Measurements from ENCODE around the gene PPP1R1C.

Gene PPP1R1C

GRCh38 chr2:182073613-182074012 lies 88.0 kb downstream of the PPP1R1C start:
- Mint-ChIP-seq H3K27me3 (ENCODE audit: low read depth) (peaks cover 7% of the 10 kb centered on the region), H3K4me3 (no peak overlapping the region), H3K36me3 (ENCODE audit: low read depth) (no peaks in the 10 kb centered on the region), H3K4me1 (ENCODE audit: low read depth) (no peaks in the 10 kb centered on the region), H3K27ac (no peak overlapping the region), H3K9me3 (no peaks in the 10 kb centered on the region)

DNA sequence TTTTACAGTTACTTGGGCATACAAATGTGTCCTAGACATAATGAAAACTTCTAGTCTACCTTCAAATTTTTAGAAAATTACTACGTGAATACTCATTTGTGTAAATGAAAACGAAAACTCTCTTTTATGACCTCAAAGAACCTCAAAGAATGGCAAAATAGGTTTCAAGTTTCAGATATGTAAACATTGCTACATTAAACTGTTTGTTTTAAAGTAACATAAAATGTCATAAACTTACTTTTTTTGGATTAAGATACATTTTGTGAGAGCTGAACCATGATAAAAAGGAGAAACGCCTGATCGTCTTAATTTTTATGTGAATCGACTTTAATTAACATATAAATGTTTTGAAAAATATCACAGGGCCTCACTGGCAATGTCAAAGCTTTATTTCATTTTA lies 91.4 kb downstream of the PPP1R1C start:
- H3K4me3 Mint-ChIP-seq, result no peak overlapping the region
- H3K36me3 Mint-ChIP-seq (ENCODE audit: low read depth), result no peaks in the 10 kb centered on the region
- no peak overlapping the region for H3K27ac Mint-ChIP-seq
- no peaks in the 10 kb centered on the region for H3K4me1 Mint-ChIP-seq (ENCODE audit: low read depth)
- H3K9me3 Mint-ChIP-seq, result no peaks in the 10 kb centered on the region
- H3K27me3 Mint-ChIP-seq (ENCODE audit: low read depth), result peaks cover 3% of the 10 kb centered on the region

DNA sequence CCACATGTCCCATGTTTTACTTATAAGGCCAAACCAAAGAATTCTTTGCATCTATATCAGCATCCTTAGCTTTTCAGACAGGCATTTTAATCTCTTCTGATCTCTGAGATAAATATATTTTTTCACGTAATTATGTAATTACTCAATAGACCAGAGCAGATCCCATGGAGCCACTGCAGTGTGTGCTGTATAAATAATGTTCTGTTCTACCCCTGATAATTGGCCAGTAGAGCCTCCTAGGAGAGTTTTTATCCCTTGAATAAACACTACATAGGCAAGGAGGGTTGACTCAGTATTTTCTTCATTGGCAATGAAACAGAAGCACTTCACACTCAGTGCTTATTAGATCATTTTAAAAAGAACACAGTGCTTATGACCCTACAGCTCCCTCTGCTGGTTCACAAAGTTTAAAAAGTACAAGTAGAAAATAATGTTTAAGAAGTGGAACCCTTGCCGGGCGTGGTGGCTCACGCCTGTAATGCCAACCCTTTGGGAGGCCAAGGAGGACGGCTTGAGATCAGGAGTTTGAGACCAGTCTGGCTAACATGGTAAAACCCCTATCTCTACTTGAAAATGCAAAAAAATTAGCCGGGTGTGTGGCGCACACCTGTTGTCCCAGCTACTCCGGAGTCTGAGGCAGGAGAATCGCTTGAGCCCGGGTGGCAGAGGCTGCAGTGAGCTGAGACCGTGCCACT lies 91.9 kb downstream of the PPP1R1C start:
- Mint-ChIP-seq H3K9me3 (no peaks in the 10 kb centered on the region), H3K4me3 (no peak overlapping the region), H3K36me3 (ENCODE audit: low read depth) (no peaks in the 10 kb centered on the region), H3K27me3 (ENCODE audit: low read depth) (peaks cover 3% of the 10 kb centered on the region), H3K4me1 (ENCODE audit: low read depth) (no peaks in the 10 kb centered on the region), H3K27ac (no peak overlapping the region)

GRCh38 chr2:182078988-182079602 lies 93.4 kb downstream of the PPP1R1C start:
- H3K36me3 Mint-ChIP-seq (ENCODE audit: low read depth), result no peaks in the 10 kb centered on the region
- H3K9me3 Mint-ChIP-seq, result no peaks in the 10 kb centered on the region
- no peak overlapping the region for H3K4me3 Mint-ChIP-seq
- H3K27me3 Mint-ChIP-seq (ENCODE audit: low read depth), result no peaks in the 10 kb centered on the region
- H3K4me1 Mint-ChIP-seq (ENCODE audit: low read depth), result no peaks in the 10 kb centered on the region
- no peak overlapping the region for H3K27ac Mint-ChIP-seq

- no peaks in the 10 kb centered on the region for H3K4me1 Mint-ChIP-seq (ENCODE audit: low read depth)
- no peaks in the 10 kb centered on the region for H3K9me3 Mint-ChIP-seq
- no peaks in the 10 kb centered on the region for H3K36me3 Mint-ChIP-seq (ENCODE audit: low read depth)
- H3K4me3 Mint-ChIP-seq, result no peak overlapping the region
- H3K27ac Mint-ChIP-seq, result no peak overlapping the region
- H3K27me3 Mint-ChIP-seq (ENCODE audit: low read depth), result no peaks in the 10 kb centered on the region
Measured at GRCh38 chr2:182080493-182080892, 94.8 kb downstream of the PPP1R1C start.

- Mint-ChIP-seq H3K36me3 (ENCODE audit: low read depth) (no peaks in the 10 kb centered on the region), H3K27ac (no peak overlapping the region), H3K9me3 (no peaks in the 10 kb centered on the region), H3K4me3 (no peak overlapping the region), H3K27me3 (ENCODE audit: low read depth) (no peaks in the 10 kb centered on the region), H3K4me1 (ENCODE audit: low read depth) (no peaks in the 10 kb centered on the region)
Measured at GRCh38 chr2:182081602-182082260, 96.1 kb downstream of the PPP1R1C start.

DNA sequence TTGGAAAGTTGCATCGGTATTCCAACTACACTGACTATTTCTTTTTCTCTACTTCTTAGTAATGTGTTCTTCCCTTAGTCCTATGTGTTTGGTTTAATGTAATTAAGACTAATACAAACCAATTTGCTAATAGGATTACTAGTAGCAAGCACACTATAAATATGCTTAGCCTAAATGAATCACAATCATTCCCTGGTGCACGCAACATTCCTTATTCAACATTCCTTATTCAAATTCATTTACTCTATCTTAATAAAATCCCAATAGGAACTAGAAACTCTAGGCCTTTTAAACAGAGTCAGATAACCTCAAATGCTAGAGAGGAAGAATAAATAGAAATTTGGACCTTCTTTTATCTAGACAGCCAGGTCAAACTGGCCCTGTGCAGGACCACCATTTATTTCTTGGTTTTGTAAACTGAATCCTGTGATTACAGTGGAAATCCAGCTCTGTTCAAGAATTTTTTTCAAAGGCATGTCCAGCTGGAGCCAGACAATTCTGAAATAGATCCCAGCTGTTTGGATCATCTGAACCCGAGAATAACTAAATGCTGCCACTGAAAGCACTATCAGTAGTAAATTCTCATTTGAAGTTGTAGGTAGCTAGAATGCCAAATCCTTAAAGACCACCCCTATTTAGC lies 103.1 kb downstream of the PPP1R1C start:
- H3K36me3 Mint-ChIP-seq (ENCODE audit: low read depth), result no peaks in the 10 kb centered on the region
- H3K4me3 Mint-ChIP-seq, result no peak overlapping the region
- H3K4me1 Mint-ChIP-seq (ENCODE audit: low read depth), result no peaks in the 10 kb centered on the region
- H3K27me3 Mint-ChIP-seq (ENCODE audit: low read depth), result no peaks in the 10 kb centered on the region
- H3K9me3 Mint-ChIP-seq, result no peaks in the 10 kb centered on the region
- H3K27ac Mint-ChIP-seq, result no peak overlapping the region

DNA sequence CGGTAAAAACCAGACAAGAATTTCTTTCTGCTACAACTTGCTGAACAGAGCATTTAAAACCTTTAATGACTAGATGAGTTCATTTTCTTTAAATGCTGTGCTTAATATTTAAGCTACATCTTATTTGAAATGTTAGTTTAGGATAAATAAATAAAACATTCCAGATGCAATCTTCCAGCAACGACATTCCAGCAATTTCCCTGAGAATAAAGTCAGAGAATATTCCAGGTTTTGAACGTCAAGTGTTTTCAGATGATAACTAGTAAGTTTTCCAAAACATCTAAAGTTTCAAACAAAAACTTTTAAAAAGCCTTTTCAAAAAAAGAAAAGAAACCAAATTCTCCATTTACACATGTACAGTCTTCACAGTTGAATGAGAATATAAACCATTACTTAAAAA lies 104.8 kb downstream of the PPP1R1C start:
- H3K27ac Mint-ChIP-seq, result no peak overlapping the region
- H3K27me3 Mint-ChIP-seq (ENCODE audit: low read depth), result no peaks in the 10 kb centered on the region
- no peaks in the 10 kb centered on the region for H3K9me3 Mint-ChIP-seq
- H3K4me3 Mint-ChIP-seq, result no peak overlapping the region
- no peaks in the 10 kb centered on the region for H3K4me1 Mint-ChIP-seq (ENCODE audit: low read depth)
- no peaks in the 10 kb centered on the region for H3K36me3 Mint-ChIP-seq (ENCODE audit: low read depth)

DNA sequence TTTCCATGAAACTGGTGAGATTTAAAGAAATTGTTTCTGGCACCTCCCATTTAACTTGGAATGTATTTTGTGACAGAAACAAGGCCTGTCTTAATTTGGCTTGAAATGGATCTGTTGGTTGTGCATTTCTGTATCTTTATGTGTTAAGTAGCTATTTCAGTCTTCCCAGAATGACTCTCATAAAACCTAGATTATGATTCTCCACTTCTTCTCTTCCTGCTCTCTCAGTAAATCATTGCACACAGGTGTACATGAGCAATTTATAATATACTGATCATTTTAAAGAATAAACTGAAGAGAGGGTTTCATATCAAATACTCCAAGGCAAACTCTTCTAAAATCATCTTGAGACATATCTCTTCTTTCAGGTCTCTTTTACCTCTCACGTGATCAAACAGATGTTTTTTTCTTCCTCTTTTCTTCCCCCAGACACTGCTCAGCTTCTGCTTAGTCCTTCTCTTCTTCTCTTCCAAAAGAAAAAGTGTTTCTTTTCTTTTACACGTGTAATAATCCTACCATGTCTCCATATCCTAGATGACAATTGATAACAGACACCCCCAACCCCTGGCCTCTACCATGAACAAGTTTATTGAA lies 112.0 kb downstream of the PPP1R1C start:
- H3K27ac Mint-ChIP-seq, result no peak overlapping the region
- H3K4me3 Mint-ChIP-seq, result no peak overlapping the region
- peaks cover 3% of the 10 kb centered on the region for H3K27me3 Mint-ChIP-seq (ENCODE audit: low read depth)
- H3K9me3 Mint-ChIP-seq, result no peaks in the 10 kb centered on the region
- no peaks in the 10 kb centered on the region for H3K4me1 Mint-ChIP-seq (ENCODE audit: low read depth)
- H3K36me3 Mint-ChIP-seq (ENCODE audit: low read depth), result no peaks in the 10 kb centered on the region

- H3K9me3 Mint-ChIP-seq, result no peaks in the 10 kb centered on the region
Measured at GRCh38 chr2:182098648-182099047, 113.0 kb downstream of the PPP1R1C start.

DNA sequence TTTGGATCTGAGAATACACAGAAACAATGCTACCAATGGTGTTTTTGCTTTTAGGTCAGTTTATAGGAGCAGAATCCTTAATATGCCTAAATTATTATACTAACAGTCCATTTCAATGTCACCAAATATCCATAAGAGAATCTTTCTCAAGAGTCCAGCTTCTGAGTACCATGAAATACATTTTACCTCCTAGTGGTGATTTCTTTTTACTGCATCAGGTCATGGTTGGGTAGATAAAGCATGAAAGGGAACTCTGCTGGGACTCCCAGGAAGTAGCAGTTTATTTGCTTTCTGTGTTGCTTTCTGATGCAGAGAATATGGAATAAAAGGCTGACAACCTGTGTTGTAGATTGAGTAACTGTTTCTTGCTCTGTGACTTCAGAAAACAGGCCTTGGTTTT lies 115.6 kb downstream of the PPP1R1C start:
- H3K27ac Mint-ChIP-seq, result no peak overlapping the region
- no peaks in the 10 kb centered on the region for H3K4me1 Mint-ChIP-seq (ENCODE audit: low read depth)
- H3K36me3 Mint-ChIP-seq (ENCODE audit: low read depth), result no peaks in the 10 kb centered on the region
- H3K27me3 Mint-ChIP-seq (ENCODE audit: low read depth), result peaks cover 3% of the 10 kb centered on the region
- H3K4me3 Mint-ChIP-seq, result no peak overlapping the region
- H3K9me3 Mint-ChIP-seq, result no peaks in the 10 kb centered on the region

More at GRCh38 chr2:182098648-182099047, 113.0 kb downstream of the PPP1R1C start:
- Mint-ChIP-seq H3K4me3 (no peak overlapping the region), H3K27me3 (ENCODE audit: low read depth) (peaks cover 3% of the 10 kb centered on the region), H3K36me3 (ENCODE audit: low read depth) (no peaks in the 10 kb centered on the region), H3K4me1 (ENCODE audit: low read depth) (no peaks in the 10 kb centered on the region), H3K27ac (no peak overlapping the region)

- Mint-ChIP-seq H3K9me3 (no peaks in the 10 kb centered on the region), H3K27me3 (ENCODE audit: low read depth) (no peaks in the 10 kb centered on the region), H3K4me1 (ENCODE audit: low read depth) (no peaks in the 10 kb centered on the region), H3K4me3 (no peak overlapping the region), H3K27ac (no peak overlapping the region), H3K36me3 (ENCODE audit: low read depth) (no peaks in the 10 kb centered on the region)
Measured at GRCh38 chr2:182103526-182103925, 117.9 kb downstream of the PPP1R1C start.

- H3K27me3 Mint-ChIP-seq (ENCODE audit: low read depth), result no peaks in the 10 kb centered on the region
- H3K9me3 Mint-ChIP-seq, result no peaks in the 10 kb centered on the region
- H3K4me3 Mint-ChIP-seq, result no peak overlapping the region
- no peak overlapping the region for H3K27ac Mint-ChIP-seq
- H3K4me1 Mint-ChIP-seq (ENCODE audit: low read depth), result no peaks in the 10 kb centered on the region
- H3K36me3 Mint-ChIP-seq (ENCODE audit: low read depth), result no peaks in the 10 kb centered on the region
Measured at GRCh38 chr2:182110347-182110746, 124.7 kb downstream of the PPP1R1C start.

- Mint-ChIP-seq H3K4me3 (no peak overlapping the region), H3K27me3 (ENCODE audit: low read depth) (no peaks in the 10 kb centered on the region), H3K9me3 (no peaks in the 10 kb centered on the region), H3K4me1 (ENCODE audit: low read depth) (no peaks in the 10 kb centered on the region), H3K27ac (no peak overlapping the region), H3K36me3 (ENCODE audit: low read depth) (no peaks in the 10 kb centered on the region)
Measured at GRCh38 chr2:182113334-182113733, 127.7 kb downstream of the PPP1R1C start.

Data from T-helper 1 cell treated with Interleukin-12 subunit alpha and Interleukin-12 subunit beta and Interleukin-4 antibody, amounts not matched to agents 30 μg/mL and 1 μg/mL, for 36 hours (primary cell).